IMR-90 (cell line): ENCODE measurements around the gene GPR160.
A peak's percentile ranks its signal among the peaks of the same experiment; 100 is the strongest.

Experiments
- BHLHE40 ChIP-seq: fragments of 150-350 bp; IDR thresholded peaks from 2 replicates; pipeline ENCODE4 v1.6.1; 2016; ENCODE audit warnings: mild to moderate bottlenecking, low read depth, low read length
- CEBPB ChIP-seq: IDR thresholded peaks from 2 replicates; pipeline ENCODE4 v1.6.1; 2012; ENCODE audit warnings: low read depth, low read length, improper control_type of control experiment
- CHD1 ChIP-seq: IDR thresholded peaks from 2 replicates; pipeline ENCODE4 v1.6.1; 2012; ENCODE audit warnings: low read depth, low read length, improper control_type of control experiment
- MAZ ChIP-seq: IDR thresholded peaks from 2 replicates; pipeline ENCODE4 v1.6.1; 2012; ENCODE audit warnings: low read depth, mild to moderate bottlenecking, low read length, improper control_type of control experiment, moderate library complexity, borderline replicate concordance
- NFE2L2 ChIP-seq: fragments of 150-350 bp; IDR thresholded peaks from 2 replicates; pipeline ENCODE4 v1.6.1; 2016; ENCODE audit warnings: low read depth, mild to moderate bottlenecking, low read length
- POLR2A ChIP-seq: IDR thresholded peaks from 2 replicates; pipeline ENCODE4 v1.6.1; 2012; ENCODE audit warnings: mild to moderate bottlenecking, low read depth, low read length
- TF ChIP-seq, protein P1 (sequence below): conservative IDR thresholded peaks from 2 replicates; pipeline ENCODE4 v1.5.1; 2012; ENCODE audit warnings: mild to moderate bottlenecking, low read depth, low read length, improper control_type of control experiment
- TF ChIP-seq, protein P2 (sequence below): fragments of 150-350 bp; IDR thresholded peaks from 2 replicates; pipeline ENCODE4 v1.6.1; 2017; ENCODE audit warnings: mild to moderate bottlenecking, antibody characterized with exemption, low read length, low read depth
- TF ChIP-seq, protein P3 (sequence below): fragments of 150-350 bp; IDR thresholded peaks from 2 replicates; pipeline ENCODE4 v1.6.1; 2016; ENCODE audit warnings: low read depth, mild to moderate bottlenecking, low read length, moderate library complexity, borderline replicate concordance

DNA sequence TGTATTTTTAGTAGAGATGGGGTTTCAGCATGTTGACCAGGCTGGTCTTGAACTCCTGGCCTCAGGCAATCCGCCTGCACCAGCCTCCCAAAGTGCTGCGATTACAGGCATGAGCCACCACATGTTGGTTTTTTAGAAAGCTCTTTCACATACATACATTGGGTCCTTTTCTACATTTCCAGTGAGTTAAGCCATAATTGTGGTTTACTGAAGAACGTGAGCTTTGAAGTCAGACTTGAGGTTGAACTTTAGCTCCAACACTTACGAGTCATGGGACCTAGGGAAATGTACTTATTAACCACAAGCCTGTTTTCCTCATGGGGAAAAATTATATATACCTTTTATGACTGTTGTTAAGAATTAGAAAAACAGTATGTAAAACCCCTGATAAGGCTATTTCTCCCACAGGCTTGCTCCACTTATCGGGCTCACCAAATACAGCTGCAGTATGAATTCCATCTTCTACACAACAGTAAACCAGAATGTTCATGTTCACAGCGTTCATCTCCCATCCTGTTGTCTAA is 39.0 kb downstream of the GPR160 start:
- no peak for TF ChIP-seq NFE2L2
- TF ChIP-seq, protein P1, sequence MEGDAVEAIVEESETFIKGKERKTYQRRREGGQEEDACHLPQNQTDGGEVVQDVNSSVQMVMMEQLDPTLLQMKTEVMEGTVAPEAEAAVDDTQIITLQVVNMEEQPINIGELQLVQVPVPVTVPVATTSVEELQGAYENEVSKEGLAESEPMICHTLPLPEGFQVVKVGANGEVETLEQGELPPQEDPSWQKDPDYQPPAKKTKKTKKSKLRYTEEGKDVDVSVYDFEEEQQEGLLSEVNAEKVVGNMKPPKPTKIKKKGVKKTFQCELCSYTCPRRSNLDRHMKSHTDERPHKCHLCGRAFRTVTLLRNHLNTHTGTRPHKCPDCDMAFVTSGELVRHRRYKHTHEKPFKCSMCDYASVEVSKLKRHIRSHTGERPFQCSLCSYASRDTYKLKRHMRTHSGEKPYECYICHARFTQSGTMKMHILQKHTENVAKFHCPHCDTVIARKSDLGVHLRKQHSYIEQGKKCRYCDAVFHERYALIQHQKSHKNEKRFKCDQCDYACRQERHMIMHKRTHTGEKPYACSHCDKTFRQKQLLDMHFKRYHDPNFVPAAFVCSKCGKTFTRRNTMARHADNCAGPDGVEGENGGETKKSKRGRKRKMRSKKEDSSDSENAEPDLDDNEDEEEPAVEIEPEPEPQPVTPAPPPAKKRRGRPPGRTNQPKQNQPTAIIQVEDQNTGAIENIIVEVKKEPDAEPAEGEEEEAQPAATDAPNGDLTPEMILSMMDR: no peak
- TF ChIP-seq MAZ: no peak
- TF ChIP-seq, protein P2, sequence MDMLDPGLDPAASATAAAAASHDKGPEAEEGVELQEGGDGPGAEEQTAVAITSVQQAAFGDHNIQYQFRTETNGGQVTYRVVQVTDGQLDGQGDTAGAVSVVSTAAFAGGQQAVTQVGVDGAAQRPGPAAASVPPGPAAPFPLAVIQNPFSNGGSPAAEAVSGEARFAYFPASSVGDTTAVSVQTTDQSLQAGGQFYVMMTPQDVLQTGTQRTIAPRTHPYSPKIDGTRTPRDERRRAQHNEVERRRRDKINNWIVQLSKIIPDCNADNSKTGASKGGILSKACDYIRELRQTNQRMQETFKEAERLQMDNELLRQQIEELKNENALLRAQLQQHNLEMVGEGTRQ: no peak
- TF ChIP-seq, protein P3, sequence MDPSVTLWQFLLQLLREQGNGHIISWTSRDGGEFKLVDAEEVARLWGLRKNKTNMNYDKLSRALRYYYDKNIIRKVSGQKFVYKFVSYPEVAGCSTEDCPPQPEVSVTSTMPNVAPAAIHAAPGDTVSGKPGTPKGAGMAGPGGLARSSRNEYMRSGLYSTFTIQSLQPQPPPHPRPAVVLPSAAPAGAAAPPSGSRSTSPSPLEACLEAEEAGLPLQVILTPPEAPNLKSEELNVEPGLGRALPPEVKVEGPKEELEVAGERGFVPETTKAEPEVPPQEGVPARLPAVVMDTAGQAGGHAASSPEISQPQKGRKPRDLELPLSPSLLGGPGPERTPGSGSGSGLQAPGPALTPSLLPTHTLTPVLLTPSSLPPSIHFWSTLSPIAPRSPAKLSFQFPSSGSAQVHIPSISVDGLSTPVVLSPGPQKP: no peak
- peak; percentile 22; the same call in 1 of the 2 replicates for TF ChIP-seq CEBPB
- TF ChIP-seq POLR2A: no peak
- TF ChIP-seq BHLHE40: peak; percentile 86
- TF ChIP-seq CHD1: no peak
